Endometrial microvascular endothelial cells (primary cell): ENCODE measurements around the gene TEDC1. TPM values are rescaled to one million over a fixed set of nuclear protein-coding genes. Genes with fewer than 3 reads are reported as not detected.

Experiments used
- in situ Hi-C: cut with HindIII; loops from 2 replicates; pipeline ENCODE4 v1.10.0; 2017; ENCODE audit warnings: low sequenced_read_pairs, low pct_unique_long_range_greater_than_20kb; ENCODE audit errors: inconsistent ontology term
- total RNA-seq: library from RNA; depleted of rRNA; stranded (reverse); fragments of >200 nt; gene quantifications from one replicate; pipeline ENCODE4 v1.2.3, GENCODE V29; 2015; ENCODE audit errors: inconsistent ontology term

The TEDC1 gene
- total RNA-seq, 1 donor from 2014 or later, result 24.6 TPM

DNA sequence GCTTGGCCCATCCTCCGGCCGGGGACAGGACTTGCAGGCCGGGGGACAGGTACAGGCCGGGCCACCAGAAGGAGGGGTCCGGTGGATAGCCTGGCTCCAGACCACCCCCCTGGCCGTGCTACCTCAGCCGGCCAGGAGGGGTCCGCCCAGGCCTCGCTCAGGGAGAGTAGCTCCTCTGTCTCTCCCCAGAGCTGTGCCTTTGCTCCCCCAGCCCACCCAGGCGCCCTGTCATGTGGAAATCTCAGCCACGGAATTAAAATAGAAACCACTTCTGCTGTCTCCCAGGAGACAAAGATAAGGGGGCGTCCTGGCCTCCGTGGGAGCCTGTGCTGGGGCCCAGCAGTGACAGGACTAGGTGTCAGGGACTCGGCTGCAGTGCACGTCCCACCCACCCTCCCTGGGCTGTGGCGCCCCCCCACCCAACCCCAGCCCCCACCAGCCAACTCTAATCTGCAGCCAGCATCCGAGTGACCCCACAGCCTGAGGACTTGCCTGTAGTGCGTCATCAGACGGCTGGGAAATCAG is 19.7 kb upstream of the TEDC1 start:
- in situ Hi-C loops, result no loop called here

DNA sequence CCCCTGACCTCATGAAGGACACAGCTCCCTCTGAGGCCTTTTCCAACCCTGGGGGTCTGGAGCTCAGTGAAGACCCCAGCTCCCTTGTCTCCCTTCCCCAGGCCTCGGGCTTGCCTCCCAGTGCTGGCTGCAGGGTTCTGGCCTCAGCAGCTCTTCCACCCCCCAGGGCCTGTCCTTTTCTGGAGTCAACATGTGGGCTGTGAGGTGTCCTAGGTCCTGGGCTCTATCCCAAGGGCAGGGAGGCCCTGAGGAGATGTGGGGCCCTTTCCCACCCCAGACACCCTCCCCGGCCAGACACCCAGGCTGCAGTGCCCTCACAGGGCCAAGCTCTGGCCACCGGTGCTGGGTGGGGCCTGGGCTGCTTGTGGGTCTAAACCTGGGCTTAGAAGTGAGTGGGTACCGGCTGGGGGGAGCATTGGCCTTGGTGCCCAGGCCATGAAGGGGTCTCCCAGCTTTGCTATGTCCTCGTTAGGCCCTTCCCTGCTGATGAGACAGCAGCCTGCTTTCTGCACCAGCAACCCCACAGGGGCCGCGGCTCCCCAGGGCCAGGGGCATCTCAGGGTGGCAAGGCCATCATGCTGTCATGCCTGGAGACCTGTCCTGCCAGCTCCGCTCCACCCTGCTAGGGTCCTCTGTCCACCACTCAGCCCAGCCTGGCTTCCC is 19.1 kb upstream of the TEDC1 start:
- in situ Hi-C loops, result no loop called here

DNA sequence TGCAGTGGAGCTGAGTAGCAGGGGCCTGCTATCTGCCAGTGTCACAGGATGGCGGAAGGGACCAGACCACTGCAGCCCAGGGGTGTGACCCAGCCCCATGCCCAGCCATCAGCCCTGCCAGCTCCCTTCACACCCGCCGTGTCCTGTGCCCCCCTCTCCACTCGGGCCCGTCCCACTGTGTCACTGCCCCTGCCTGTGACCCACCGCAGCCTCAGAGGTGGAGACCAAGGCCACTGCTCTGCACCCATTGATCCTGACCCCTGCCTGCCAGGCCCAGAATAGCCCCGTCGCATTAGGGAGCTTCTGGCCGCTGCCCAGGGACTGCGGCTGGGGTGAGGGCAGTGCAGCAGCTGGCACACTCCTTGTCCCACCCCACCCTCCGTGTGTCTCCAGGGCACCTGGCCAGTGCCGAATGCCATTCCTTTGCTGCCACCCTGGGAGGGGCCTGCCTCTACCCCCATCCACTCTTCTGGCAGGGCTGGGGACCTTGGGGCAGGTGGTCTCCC is 18.5 kb upstream of the TEDC1 start:
- in situ Hi-C loops, result no loop called here

DNA sequence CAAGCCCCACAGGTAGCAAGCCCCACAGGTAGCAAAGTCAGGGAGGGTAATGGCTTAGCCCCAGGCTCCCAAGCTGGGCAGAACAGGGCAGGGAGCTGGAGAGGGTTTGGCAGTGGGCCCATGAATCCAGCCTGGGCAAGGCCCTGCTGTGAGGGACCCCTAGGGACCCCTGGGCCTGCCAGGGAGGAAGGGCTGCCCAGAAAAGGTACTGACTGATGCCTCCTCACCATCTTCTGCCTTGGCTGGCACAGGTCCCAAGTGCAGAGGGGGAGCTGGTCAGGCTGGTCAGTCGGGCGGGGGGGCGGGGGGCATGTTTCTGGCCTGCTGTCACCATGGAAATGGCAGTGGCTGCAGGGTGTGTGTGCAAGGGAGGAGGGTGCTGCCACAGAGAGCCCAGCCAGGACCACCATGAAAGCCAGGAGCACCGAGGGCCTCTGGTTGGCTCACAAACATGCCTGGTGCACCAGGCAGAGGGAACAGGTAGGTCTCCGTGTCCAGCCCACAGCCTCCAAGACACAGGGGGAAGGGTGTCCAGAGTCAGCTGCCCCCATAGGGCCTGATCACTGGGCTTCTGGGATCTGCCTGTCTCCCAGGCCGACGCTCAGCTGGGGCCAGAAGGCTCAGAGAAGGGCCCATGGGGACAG is 17.9 kb upstream of the TEDC1 start:
- in situ Hi-C loops, result no loop called here

DNA sequence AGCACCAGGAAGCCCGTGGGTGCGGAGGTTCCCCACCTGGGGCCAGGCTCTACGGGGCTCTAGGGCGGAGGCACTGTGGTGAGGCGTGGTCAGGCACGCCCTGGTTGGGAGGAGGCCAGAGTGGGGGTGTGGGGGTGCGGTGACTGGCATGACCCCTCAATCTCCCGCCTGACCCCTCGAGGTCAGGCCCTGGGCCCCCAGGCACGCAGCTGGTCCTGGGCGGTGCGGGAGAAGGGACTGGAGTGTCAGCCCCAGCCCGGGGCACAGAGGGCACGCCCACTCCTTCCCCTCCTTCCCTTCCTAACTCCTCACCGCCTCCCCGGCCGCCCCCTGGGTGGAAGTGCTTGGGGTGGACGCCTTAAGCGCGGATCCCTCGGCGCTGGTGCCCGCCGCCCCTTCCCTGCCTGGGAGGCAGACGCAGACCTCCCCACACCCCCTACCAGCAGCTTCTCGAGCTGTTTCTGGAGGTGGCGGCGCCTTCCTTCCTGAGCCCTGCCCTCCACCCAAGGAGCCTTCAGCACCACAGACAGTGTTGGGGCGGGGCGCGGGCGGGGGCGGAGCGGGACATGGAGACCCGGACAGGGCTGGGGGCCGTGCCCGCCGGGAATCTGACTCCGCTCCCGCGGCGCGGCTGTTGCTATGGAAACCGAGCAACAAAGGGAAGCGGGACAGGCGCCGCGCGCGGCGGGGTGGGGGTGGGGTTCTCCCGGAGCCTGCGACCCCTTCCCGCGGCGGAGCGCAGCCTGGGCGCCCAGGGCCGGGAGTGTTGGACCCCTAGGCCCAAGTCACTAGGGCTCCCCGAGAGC is 17.2 kb upstream of the TEDC1 start:
- in situ Hi-C loops, result no loop called here

DNA sequence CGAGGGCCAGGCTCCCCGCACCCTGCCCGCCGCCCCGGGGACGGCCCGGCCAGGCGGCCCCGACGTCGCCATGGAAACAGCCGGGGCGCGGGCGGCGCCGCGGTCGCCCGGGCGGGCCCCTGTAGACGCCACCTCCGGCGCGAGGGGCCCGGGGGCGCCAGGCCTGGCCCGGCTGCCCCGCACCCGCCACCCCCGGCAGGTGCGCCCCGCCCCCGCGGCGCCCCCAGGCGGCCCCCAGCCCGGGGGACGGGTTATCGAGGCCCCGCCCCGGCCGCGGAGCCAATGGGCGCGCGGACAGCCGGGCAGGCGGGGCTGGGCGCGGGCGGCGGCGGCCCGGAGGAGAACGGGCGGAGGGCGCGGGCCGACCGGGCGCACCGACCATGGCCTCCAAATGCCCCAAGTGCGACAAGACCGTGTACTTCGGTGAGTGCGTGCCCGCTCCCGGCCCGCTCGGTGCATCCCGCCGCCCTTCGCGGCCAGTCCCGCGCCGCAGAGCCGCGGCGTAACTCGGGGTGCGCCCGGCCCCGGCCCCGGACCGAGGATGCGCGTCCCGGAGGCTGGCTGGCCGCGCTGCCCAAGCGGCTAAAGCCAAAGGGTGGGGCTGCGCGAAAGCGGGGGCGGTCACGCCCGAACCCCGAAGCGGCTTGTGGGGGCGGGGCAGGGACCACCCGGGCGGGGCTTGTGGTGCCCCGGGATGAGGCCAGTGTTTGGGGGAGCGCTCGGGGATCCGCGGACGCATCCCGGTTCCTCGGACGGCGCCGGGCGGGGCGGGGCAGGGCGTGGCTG is 16.4 kb upstream of the TEDC1 start, which contains the start of gene CRIP2:
CRIP2 (plus strand) TSS at position 339 of the 786 bp plus-strand sequence; CDS start at position 381, 42 bp downstream.
- in situ Hi-C loops, result no loop called here

DNA sequence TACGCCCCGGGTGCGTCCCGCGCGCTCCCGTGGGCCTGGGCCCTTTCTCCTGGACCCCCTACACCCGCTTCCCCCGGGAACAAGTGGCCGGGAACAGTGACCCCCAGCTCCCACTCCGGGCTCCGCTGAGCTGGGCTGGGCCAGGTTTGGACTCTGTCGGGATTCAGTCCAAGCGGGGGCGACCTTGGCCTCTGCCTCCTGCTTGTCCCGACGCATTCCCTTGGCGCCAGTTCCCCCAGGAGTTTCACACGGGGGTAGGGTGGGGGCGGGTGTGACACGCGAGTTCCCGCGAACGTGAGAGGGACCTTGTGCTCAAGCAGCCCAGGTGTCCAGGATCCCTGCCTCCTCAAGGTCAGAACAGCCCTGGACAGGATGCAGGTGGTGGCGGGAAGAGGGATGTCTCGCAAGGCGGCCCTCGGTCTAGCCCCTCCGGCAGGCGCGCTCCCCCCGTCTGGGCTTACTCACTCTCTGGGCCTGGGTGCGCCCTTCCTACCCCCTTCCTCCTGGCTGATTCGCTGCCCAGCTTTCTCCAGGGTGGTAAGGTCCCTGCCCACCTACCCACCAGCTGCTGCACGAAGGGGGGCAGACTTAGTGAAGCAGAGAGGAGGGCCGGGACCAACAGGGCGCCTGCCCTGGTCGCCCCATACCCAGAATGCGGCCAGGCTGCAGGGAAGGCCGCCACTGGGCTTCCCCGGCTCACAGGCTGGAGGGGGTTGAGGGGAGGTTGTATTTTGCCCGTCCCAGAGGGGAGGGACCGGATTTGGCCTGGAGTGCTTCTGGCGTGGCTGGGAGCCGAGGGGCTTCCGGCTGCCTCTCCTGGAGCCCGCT is 15.6 kb upstream of the TEDC1 start:
- in situ Hi-C loops, result no loop called here

DNA sequence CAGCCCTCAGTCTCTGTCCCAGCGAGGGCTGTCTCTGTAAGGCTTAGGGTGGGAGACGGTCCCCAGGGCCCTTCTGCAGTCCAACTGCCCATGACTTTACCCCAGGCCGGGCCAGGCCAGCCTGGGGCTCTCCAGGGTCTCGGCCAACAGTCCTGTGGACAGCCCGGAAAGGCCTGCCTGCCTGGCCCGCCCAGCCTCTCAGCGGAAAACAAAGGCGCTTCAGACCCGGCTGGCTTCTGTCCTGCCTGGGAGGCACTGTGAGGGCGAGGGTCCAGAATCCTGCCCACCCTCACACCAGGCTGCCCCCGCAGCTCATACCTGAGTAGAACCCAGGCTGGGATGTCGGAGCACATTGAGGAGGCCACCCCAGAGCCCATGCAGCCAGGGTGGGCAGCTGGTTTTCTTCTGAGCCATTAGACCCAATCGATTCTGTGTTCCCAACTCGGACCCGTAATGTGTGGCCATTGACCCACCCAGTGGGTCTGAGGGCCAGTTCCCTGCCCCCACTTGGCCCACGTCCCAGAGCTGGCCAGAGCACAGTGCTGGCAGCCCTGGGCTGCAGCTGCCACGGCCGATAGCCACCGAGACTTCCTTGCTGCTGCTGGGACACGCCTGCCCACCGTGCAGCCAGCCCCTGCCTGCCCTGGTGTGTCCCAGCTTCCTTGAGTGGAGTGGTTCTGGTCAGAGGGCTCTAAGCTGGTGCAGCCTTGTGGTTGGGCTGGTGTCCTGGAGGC is 14.8 kb upstream of the TEDC1 start:
- in situ Hi-C loops, result no loop called here

DNA sequence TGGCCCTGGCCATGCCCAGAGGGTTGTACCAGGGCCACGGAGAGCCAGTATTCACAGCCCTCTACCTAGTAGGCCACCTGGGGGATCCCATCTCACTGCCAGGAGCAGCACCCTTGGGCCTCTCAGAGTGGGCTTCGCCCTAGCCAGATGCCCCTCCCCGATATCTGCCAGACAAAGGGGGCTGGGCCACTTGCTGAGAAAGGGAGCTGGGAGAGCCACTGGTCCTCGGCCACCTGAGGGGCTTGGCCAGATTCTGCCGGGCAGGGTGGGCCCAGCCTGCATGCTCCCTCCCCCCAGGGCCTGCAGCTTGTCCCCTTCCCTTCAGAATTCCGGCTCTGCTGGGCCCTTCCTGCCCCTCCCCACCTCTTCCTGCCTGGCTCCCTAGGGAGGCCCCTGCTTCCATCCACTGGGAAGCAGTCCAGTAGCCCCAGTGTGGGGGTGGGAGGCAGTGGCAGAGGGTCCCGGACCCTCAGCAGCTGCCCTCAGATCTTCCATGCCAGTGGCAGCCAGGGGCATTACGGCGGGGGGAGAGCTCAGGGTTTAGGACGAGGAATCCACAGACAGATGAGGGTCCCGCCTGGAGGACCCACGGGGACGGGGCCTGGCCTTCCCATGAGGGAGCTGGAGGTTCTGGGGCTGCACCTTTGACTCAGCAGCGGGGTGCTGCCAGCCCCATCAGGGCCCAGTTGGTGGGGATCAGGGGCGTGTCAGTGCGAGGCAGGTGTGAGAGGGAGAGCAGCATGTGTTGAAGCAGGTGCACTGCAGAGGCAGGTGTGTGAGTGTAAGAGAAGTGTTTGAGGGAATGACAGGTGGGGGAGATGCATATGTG is 14.0 kb upstream of the TEDC1 start:
- in situ Hi-C loops, result no loop called here

DNA sequence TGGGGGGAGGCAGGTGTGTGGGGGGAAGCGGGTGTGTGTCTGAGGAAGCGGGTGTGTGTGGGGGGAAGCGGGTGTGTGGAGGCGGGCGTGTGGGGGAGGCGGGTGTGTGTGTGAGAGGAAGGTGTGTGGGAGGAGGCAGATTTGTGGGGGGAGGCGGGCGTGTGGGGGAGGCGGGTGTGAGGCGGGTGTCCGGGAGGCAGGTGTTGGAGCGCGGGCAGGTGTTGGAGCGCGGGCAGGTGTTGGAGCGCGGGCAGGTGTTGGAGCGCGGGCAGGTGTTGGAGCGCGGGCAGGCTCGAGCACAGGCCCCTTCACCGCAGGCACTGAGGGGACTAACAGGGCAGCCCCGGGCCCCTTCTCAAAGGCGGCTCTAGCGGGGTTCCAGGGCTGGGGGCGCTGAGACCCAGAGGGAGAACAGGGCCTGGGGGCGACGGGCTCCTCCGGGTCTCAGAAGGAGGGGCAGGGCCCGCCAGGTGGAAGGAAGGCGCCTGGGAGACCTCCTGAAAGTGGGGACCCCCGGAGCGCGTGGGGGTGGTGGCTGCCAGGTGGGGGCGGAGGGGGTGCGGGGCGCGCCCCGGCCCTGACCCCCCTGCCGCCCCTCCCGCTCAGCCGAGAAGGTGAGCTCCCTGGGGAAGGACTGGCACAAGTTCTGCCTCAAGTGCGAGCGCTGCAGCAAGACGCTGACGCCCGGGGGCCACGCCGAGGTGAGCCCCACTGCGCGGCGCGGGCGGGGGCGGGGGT is 13.2 kb upstream of the TEDC1 start:
- in situ Hi-C loops, result no loop called here

DNA sequence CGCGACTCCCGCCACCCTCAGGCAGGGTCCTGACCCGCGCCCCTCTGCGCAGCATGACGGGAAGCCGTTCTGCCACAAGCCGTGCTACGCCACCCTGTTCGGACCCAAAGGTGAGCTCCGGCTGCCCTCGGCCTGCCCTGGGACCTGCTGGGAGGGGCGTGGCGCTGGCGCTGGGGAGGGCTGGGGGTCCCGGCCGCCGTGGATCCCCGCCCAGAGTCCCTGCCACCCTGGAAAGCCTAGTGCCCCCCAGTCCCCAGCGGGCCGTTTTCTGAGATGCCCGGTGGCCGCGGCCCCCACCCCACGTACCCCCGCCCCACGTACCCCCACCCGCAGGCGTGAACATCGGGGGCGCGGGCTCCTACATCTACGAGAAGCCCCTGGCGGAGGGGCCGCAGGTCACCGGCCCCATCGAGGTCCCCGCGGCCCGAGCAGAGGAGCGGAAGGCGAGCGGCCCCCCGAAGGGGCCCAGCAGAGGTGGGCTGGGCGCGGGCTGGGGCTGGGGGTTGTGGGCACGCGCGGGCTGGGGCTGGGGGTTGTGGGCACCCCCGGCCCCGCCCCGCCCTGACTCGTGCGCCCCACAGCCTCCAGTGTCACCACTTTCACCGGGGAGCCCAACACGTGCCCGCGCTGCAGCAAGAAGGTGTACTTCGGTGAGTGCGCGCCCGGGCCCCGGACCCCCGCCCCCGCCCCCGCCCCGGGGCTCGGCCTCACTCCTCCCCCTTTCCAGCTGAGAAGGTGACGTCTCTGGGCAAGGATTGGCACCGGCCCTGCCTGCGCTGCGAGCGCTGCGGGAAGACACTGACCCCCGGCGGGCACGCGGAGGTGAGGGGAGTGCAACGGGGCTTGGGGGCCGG is 12.4 kb upstream of the TEDC1 start:
- in situ Hi-C loops, result no loop called here

DNA sequence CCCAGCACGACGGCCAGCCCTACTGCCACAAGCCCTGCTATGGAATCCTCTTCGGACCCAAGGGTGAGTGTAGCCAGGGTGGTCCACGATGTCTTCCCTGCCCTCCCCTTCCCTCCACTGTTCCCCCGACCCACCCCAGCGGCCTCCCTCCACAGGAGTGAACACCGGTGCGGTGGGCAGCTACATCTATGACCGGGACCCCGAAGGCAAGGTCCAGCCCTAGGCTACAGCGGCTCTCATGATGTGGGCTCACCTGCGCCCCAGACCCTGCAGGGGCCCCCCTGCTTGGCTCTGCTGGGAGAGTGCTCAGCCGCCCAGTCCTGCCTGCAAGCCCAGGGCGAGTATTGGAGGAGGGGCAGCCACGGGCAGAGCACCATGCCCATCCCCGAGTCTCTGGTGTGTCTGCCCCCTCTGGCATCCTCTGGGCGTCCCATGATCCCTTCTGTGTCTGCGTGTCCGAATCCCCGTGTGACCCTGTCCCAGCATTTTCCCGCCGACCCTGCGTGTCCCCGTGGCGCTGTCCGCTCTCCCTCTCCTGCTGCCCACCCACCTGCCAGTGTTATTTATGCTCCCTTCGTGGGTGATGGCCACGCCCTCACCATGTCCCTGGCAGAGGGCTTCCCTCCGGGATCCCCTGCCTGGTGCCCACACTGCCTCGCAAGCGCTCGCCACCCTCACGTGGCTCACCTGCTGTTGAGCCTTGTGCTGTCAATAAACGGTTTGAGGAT is 11.5 kb upstream of the TEDC1 start:
- in situ Hi-C loops, result no loop called here

DNA sequence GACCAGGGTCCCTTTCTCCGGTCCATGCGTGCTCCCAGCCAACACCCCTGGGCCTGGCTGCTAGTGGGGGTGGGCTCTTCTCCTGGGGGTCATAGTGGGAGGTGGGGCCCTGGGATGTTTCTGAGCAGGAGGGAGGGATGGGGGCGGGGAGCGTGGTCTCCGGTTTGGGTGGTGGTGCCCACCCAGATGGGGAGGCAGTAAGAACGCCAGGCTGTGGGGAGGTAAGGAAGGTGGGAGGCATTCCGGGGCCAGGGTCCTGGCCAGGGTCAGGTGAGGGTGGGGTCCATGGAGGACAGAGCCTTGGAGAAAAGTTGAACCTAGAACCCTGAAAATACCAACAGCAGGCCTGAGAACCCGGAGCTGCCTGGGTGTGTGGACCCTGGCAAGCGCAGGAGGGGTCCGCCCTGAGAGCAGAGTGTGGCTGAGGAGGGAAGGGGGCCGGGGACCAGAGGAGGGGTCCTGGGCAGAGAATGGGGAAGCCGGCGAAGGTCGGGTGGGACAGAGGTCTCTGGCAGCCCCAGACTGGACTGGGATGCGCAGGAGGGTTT is 10.8 kb upstream of the TEDC1 start:
- in situ Hi-C loops, result no loop called here
